ENCODE measurements around the gene C8A.

Gene C8A

DNA sequence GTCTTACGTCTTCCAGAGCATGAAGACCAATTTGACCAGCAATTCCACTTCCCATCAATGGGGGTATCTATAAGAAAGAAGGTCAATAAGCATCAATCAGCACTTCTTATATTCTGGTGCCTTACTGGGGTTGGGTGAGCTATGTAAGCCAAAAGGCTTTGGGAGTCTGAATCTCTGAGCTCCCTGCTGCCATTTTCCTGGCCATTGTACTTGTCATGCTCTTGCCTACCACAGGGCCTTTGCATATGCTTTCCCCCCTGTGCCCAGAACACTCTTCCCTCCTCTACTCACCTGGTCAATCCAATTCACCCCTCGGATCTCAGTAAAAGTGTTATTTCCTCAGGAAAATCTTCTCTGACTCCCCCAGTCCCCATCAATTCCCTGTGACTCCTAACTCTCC lies 74.9 kb downstream of the C8A start:
- no peak for DNase-seq

DNA sequence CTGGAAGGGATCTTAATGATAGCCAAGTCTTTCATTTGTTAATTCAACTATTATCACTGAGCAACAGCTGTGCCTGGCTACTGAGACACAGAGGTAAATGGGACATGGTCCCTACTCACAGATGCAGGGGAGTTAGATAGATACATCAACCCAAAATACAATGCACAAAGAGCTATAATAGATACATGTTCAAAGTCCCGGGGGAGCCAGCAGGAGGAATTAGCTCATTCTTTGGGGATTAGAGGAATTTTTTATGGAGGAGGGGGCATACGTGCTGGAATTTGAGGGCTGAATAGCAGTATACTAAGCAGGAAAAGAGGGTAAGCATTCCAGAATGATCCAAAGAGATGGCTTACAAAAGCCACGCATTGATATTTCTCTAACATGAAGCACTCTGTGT lies 76.6 kb downstream of the C8A start:
- DNase-seq = no peak

DNA sequence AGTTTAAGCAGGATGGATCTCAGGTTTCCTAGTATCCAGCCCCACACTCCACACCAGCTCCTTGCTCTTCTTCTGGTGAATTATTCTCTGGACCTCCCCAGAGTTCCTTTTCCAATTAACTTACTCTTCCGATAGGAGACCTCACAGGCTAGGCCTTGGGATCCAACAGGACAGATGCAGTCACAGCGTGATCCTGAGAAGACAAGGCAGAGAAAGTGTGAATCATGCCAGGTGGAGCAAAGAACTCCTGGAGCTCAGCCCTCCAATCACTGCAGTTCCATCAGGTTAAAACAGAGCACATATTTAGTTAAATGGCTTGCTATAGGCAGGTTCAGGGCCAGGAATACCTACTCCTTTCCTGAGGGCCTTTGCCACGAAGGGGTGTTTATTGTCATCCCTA lies 77.1 kb downstream of the C8A start:
- no peak for DNase-seq

DNA sequence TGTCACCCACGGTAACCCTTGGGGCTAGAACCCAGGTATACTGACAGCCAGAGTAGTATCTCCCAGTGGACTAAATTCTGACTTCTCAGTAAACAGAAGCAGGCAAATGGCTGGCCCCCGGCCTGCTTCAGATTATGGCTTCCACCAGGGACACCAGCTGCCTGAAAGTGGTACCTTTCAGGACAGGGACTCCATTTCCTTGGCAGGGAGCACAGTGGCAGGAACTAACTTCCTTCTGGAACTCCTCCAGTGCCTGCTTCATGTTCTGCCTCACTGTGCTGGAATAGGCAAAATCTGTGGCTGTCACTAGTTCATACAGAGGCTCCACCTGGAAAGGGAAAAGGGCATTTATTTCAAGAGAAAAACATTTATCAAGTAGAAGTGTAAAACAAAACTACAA lies 78.6 kb downstream of the C8A start:
- no peak for DNase-seq

DNA sequence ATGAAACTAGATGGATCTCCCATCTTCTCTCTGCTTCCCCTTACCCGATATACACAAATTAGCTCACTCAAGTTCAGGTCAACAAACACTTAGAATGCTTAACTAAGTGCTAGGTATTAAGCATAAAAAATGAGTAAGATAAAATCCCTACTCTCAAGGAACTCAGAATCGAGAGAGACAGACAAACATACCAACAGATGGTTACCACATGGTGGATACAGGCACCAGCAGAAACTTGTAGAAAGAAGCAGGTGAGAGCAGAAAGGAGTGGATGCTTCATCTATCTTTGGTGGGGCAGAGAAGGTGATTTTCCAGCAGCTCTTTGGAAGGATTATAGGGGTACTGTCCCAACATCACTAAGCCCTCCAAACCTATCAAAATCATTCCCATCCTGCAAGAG lies 79.0 kb downstream of the C8A start:
- DNase-seq = no peak

DNA sequence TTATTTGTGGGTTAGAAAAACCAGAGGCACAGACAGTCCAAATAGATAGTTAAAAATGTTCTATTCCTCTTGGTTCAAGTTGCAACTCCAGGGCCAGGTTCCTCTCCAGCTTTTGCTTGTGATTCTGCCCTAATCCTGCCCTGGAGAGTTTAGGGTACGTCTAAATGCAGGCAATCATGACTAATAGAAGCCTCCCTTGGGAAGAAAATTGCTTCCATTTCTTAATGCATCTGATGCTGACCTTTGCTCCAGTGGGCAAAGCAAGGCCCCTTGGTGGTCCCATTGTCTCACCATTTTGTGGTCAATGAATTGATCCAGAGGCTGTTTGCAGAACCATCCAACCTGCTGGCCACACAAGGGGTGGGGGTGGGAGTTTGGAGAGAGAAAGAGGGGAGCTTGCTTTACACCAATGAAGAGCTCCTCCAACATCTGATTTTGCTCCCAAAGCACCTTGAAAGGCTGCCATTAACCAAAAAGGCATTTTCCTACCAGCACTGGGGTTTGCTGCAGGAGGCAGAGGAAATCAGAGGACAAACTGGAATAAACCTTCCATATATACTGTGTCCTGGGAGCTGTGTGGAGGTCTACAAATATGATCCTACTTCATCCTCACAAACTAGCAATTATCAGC lies 79.9 kb downstream of the C8A start:
- DNase-seq = no peak

DNA sequence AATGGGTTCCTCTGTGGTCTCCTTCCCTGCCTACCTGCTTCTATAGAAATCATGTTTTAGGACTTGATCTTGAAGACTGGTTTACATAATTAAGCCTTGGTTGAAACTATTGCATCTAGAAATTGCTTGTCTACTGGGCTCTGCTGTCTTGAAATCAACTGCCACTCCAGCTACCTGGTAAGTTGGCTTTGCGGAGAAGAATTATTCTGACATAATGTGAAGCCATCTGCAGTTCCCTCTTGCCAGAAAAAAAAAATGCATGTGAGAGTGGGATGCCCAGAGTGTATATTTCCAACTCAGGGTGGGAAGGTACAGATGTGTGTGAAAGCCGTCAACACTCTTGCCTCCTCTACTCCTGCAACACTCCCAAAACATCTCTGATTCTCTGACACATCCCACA lies 84.0 kb downstream of the C8A start:
- no peak for DNase-seq

DNA sequence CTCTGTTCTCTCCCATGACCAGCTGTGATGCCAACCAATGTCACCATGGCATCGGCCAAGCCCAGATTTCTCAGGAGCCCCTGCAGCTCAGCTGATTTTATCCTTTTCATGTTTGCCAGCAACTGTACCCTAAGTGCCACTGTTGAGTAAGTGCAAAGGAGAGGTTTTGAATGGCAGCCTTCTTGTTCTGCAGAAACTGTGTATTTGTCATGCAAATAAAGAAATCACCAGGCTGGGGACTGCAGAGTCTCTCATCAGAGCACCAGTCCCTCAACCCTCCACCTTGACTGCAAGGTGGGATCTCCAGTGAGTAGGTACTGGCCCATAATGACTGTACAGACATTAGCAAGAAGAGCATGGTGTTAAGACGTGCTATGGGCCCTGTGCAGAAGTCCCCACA lies 84.6 kb downstream of the C8A start:
- no peak for DNase-seq

DNA sequence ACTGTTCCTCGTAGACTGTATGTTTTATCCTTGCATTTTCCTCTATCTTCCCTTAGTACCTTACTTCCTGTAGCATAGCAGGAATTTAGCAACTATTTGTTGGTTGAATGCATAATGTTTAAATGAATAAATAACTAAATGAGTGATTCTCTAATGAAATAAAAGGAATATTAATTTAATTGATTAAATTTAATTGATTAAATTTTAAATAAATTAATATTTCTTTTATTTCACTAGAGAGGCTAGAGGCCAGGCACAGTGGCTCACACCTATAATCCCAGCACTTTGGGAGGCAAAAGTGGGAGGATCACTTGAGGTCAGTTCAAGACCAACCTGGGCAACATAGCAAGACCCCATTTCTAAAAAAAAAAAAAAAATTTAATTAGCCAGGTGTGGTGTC lies 85.4 kb downstream of the C8A start:
- DNase-seq = no peak

DNA sequence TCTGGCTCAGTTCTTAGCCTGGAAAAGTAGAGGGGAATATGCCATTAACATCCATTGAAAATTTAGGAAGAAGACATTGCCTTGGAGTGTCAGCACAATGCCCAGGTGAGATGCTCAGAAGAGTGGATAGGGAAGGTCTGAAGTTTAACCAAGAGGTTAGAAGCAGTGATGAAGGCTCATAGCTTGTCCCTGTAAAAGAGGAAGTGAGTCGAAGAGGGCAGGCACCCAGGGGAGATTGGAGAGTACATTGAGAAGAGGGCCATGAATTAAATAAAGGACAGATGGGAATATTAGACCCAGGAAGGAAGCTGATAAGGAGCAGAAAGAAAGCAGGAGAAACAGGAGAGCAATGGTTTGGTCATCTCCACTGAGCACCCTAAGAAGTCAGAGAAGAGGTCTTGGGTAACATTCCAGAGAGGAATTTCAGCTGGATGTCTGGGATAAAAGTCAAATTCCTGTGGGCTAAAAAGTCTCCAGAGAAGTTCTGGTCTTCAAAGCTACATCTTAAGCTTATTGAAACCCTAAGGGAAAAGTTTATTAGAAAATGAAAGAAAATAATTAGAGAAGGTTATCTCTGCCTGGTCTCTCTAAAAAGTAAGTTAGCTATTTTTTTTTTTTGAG lies 93.9 kb downstream of the C8A start:
- no peak for DNase-seq

DNA sequence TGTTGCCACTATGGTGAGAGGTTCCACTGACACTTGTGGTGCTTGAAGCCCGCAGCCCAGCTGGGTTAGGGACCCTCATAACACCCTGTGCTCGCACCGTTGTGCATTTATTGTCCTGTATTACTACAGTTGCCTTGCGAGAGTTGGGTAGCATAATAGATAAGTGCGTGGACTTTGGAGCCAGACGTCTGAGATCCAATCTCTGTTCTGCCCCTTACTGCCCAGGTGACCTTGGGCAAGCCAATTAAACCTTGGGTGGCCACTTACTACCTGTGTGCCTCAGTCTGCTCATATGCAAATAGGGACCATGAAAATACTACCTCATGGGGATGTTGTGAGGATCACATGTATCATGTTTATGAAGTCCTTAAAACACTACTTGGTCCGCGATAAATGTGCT lies 97.9 kb downstream of the C8A start:
- DNase-seq = no peak

DNA sequence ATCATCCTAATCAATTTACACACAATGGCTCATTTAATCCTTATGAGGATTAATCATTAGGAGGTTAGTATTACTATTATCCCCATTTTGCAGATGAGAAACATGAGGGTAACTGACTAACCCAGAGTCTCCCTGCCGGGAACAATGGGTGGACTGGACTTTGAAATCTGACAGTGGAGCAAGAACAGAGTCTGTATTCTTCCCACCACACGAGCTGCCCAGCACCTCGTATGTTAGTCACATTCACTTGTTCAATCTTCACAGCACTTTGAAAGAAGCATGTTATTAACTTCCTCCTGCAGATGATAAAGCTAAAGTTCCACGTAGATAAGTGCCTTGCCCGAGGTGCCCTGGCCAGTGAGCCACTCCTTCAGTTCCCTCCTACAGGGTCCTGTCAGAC lies 98.8 kb downstream of the C8A start:
- no peak for DNase-seq

DNA sequence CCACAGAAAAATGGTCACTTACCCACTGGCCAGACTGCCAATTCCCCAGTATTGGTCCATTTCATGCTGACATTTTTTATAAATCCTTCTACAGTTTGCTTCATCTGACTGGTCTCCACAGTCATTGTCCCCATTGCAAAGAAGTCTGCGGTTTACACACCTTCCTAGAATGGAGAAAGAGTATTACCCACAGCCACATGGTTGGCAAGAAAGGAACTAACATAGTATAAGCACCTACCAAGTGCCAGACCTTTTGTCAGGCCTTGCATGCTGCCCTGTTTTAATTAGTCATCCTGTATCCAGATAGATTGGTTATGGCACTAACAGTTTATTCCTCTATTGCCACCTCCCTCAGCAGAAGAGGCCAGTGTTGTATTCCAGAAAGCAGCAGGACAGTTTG lies 100.1 kb downstream of the C8A start:
- DNase-seq = no peak

DNA sequence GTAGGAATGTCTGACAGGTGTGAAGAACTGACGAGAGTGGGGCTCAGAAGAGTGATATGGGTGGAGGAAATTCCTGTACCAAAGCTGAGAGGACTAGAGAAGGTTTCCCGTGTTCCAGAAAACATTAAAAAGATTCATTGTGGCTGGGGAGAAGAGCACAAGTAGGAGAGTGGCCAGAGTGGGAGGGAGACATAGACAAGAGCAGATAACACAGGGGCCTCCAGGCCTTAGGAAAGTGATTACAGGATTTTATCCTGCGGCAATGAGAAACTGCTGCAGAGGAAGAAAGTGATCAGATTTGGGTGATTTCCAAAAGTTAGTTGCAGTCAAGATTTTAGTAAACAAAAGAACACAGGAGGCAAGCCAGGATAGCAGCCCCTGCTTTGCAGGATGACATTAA lies 103.3 kb downstream of the C8A start:
- DNase-seq = no peak

DNA sequence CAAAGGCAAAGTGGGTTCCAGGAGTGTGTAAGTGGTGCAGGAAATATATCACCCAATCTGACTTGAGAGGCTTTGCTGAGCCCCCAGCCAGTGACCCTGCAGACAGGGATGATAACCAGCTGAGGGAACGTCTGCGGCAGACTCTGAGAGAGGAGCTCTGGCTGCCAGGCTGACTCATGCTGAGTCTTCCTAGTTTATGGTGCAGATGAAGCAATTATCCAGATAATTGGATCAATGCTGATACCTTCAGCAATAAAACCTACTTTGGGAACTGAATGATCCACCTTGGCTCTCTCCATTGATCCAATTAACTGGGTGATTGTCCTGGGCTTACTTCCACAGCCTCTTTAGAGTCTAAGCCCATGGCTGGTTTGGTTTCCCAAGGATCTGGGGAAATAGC lies 103.9 kb downstream of the C8A start:
- no peak for DNase-seq

DNA sequence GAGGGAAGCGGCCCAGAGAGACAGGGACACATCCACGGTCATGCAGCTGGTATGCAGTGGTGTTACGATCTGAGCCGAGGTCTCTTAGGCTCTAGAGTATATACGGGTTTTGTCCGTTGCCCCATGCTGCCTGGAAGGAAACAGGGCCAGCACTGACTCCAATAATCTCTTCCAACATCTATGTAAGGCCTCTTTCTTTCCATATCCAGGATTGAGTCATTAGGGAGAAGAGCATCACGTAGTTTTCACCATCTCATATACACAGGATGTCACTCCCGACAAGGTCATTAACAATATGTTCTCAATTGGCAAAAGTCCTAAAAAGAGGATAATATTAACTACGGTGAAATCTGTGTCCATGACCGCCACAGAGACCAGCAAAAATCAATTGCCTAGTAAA lies 106.8 kb downstream of the C8A start:
- DNase-seq = no peak

DNA sequence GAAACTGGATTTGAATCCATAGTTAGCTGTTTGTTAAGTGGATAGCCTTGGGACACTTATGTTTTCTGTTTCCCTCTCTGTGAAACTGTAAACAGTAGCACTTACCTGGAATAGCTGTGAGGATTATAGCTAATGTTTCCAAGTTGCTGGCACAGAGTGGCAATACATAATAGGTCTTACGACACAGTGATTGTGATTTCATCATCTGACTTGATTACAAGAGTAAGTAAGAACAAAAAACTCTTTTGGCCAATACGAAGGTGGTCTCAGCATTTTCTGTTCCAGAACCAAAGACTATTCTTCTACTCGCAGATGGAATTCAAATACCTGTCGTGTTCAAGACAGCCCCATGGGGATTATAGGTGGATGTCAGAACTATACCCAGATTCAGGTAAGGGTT lies 109.1 kb downstream of the C8A start:
- DNase-seq = no peak

DNA sequence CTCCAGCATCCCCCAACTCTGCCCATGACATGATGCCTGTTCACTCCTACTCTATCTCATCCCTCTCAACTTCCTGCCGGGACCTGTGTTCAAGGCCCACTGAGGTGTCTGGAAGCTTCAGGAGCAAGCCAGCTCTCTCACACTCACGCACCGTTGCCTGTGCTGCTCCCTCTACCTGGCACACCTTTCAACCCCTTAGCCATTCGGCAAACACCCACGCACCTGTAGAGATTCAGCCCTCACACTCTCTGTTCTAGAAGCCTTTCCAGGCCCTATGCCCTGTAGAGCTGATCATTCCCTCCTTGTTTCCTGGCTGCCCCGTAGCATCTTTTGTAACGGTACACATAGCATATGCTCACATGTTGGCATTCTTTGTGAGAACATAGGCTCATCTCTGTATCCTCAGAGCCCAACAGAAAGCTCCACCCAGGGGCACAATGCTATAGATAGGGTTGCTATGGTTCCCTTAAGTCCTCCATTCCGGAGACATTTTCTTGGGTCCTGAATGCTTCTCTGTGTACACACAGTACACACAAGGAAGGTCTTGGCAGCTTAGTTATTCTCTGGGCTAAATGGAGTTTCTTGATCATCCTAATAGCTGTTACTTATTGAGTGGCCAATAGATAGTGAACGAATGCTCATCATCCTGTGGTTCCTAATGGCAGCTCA lies 109.9 kb downstream of the C8A start:
- DNase-seq = no peak

DNA sequence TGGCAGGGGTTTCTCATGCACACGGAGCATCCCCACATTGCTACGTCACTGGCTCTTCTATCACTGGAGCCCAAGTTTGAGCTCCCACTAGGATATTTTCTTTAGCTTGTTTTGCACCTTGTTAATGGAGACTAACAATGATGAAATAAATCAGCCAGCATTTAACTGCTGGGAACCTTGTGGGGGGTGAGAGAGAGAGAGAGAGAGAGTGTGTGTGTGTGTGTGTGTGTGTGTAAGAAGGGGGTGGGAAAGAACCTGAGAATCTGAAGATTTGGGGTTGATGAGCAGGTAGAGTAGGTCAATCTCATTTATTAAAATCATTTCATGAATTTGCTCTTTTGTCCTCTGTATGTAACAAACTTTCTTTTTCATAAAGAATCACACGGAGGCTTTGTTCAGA lies 110.6 kb downstream of the C8A start:
- no peak for DNase-seq

DNA sequence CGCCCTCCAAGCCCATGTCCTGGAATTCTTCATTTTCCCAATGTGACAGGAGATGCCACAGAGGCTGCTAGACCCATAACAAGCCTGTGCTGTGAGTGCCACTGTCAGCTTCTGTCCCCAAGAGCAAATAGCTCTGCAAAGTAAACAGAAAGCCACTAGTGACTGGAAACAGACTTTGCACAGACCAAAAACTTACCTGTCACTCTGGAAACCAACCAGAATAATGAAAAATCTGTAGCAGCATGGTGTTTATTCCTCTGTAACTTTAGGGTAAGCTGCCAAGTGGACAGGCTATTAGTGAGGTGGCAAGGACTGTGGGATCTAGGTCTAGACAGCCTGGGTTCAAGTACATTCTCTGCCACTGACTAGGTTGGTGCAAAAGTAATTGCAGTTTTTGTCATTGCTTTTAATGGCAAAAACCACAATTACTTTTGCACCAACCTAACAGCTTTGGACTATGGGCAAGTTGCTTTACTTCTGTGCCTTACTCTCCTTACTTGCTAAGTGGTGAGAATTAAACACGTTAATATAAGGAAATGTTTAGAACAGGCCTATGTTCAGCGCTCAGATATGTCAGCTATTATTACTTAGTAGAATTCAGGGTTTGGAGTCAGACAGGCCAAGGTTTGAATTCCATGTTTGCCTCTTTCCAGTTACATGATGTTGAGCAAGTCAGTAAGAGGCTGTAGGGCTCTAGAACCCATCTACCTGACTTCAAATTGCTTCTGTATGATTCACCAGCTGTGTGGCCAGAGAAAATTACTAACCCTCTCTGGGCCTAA lies 111.5 kb downstream of the C8A start, which contains the start of gene C8B:
TSS of gene C8B (minus strand) at position 100 of the 782 bp plus-strand sequence. CDS start at position 33, 67 bp downstream.
- DNase-seq = no peak

DNA sequence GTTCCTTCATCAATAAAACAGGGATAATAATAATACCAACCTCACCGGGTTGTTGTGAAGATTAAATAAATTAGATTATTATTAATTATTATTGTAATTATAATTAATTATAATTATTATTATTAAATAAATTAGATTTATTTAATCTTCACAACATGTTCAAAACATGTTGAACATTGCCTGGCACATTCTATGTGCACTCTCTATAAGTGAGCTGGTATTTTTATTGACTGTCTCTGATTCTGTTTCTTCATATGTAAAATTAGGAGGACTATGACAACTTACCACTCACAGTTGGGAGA lies 112.1 kb downstream of the C8A start:
- no peak for DNase-seq

DNA sequence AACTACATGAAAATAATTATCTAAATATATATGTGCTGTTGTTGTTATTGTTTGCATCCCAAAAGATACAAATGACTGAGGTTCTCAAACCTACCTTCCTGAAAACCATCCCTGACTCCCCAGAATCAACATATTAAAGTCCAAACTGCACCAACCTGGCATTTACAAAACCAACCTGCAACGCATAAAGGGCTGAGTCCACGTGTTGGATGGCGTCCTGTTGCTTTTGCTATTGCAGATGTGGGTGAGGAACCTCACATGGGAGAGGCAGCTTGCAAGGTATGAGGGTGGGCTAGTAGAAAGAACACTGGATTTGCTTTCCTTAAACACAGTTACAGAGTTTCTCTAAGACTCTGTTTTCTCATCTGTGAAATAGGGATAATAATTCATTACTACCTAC lies 112.8 kb downstream of the C8A start:
- no peak for DNase-seq

All from CD4-positive, alpha-beta T cell treated with Interleukin-4 for 1 hour (primary cell).